HEK293T (cell line): ENCODE data around the gene FTCD.

Experiments
- CTBP1 ChIP-seq: fragments of 450-650 bp; IDR thresholded peaks from 2 replicates; pipeline ENCODE4 v1.6.1; 2016; ENCODE audit warnings: borderline replicate concordance
- FOXM1 ChIP-seq: fragments of 450-650 bp; IDR thresholded peaks from 2 replicates; pipeline ENCODE4 v1.6.1; 2017; ENCODE audit warnings: mild to moderate bottlenecking, borderline replicate concordance

DNA sequence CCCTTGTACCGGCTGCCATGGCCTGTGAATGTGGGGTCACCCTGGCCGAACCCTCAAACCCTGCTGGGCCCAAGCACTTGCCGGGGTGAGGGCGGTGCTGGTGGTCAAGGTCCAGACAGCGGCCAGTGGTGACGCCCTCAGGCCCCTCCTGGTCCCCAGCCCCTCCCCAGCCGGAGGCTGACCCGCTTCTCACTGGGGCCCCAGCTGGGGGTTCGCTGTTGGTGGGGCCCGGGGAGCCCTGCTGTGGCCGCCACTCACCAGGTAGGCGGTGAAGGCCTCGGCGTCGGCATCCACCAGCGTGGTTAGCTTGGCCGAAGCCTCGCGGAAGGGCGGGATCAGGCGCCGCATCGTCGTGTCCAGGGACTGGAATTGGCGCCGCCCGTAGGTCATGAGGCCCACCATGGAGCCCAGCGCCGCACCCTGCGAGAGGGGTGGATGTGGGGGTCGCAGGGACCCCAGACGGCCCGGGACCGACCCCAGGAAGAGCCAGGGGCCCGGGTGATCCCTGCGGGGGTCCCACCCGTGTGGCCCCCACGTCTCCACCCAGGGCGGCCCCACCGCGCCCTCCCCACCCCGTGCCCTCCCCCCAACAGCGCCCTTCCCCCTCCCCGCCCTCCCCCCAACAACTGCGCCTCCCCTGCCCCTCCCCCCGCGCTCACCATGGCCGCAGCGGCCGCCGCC, 10.1 kb downstream of the FTCD start:
- TF ChIP-seq CTBP1 (no peak), FOXM1 (no peak)
